GM12801 (cell line): ENCODE measurements around the gene KRT12.

Experiments
- TF ChIP-seq, protein P1 (sequence below): IDR thresholded peaks from one replicate; pipeline ENCODE4 v1.5.1; 2011; ENCODE audit warnings: control low read depth; ENCODE audit not compliant: insufficient read length; ENCODE audit errors: extremely low read depth

The KRT12 gene

DNA sequence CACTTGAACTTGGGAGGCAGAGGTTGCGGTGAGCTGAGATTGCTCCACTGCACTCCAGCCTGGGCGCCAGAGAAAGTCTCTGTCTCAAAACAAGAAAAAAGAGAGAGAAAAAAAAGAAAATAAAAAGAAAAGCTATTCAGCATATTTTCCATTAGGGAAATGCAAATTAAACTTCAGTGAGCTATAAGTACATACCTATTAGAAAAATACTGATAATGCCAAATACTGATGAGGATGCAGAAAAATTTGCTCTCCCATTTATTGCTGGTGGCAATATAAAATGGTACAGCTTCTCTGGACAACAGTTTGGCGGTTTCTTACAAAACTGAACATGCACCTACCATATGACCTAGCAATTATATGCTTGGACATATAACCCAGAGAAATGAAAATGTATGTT lies 54.4 kb downstream of the KRT12 start:
- TF ChIP-seq, protein P1, sequence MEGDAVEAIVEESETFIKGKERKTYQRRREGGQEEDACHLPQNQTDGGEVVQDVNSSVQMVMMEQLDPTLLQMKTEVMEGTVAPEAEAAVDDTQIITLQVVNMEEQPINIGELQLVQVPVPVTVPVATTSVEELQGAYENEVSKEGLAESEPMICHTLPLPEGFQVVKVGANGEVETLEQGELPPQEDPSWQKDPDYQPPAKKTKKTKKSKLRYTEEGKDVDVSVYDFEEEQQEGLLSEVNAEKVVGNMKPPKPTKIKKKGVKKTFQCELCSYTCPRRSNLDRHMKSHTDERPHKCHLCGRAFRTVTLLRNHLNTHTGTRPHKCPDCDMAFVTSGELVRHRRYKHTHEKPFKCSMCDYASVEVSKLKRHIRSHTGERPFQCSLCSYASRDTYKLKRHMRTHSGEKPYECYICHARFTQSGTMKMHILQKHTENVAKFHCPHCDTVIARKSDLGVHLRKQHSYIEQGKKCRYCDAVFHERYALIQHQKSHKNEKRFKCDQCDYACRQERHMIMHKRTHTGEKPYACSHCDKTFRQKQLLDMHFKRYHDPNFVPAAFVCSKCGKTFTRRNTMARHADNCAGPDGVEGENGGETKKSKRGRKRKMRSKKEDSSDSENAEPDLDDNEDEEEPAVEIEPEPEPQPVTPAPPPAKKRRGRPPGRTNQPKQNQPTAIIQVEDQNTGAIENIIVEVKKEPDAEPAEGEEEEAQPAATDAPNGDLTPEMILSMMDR, result no peak
